BJ (cell line): ENCODE data around the gene AQP12B. TPM values are rescaled to one million over a fixed set of nuclear protein-coding genes. Genes with fewer than 3 reads are reported as not detected.
A peak's percentile ranks its signal among the peaks of the same experiment; 100 is the strongest.

Experiments used
- CTCF ChIA-PET: fragments of 350-600 bp; formaldehyde crosslinking; extraction: SDS; loops from one replicate; lab custom pipeline; 2021; ENCODE audit warnings: antibody characterized with exemption, inconsistent platforms; lab: Yijun Ruan, JAX
- POLR2A ChIA-PET: fragments of 300-600 bp; sonication (Branson Sonifier 250); formaldehyde crosslinking; extraction: SDS; loops from one replicate; lab custom pipeline; 2021; ENCODE audit warnings: antibody characterized with exemption; lab: Charles Lee
- DNase-seq: peaks from one replicate; pipeline ENCODE4 v3.0.0-alpha.2; 2011; ENCODE audit warnings: low read depth
- H3K27me3 ChIP-seq: 2 replicates; pipeline ENCODE4 v1.6.0; 2011; ENCODE audit warnings: low read length; ENCODE audit not compliant: control insufficient read depth, insufficient read depth
- H3K36me3 ChIP-seq: 2 replicates; pipeline ENCODE4 v1.5.1; 2011; ENCODE audit warnings: low read length; ENCODE audit not compliant: control insufficient read depth, insufficient read depth
- H3K4me3 ChIP-seq: 2 replicates; pipeline ENCODE4 v1.5.1; 2011; ENCODE audit warnings: low read depth, mild to moderate bottlenecking, control low read depth, low read length
- CTCF ChIP-seq: IDR thresholded peaks from 2 replicates; pipeline ENCODE4 v1.5.1; 2011; ENCODE audit warnings: low read depth, mild to moderate bottlenecking, control low read depth, inconsistent platforms, low read length, moderate library complexity; ENCODE audit not compliant: insufficient read depth
- polyA plus RNA-seq: library from polyadenylated mRNA; depleted of rRNA; stranded (reverse); fragments of >200 nt; gene quantifications from 2 replicates; pipeline ENCODE4 v1.2.3, GENCODE V29; 2011

AQP12B gene
- polyA plus RNA-seq, 1 experiment, result not detected

- POLR2A ChIA-PET, result no interaction called here
- Histone ChIP-seq H3K36me3 (no peaks in the 10 kb centered on the region), H3K4me3 (no peak overlapping the region), H3K27me3 (peaks cover 20% of the 10 kb centered on the region)
- DNase-seq, result no peak
- TF ChIP-seq CTCF, result no peak
- CTCF ChIA-PET, result no interaction called here
Observed at GRCh38 chr2:240643093-240643810, 39.4 kb downstream of the AQP12B start.

GRCh38 chr2:240642806-240643092 lies 39.9 kb downstream of the AQP12B start:
- Histone ChIP-seq H3K27me3 (peaks cover 16% of the 10 kb centered on the region), H3K36me3 (no peaks in the 10 kb centered on the region), H3K4me3 (no peak overlapping the region)
- TF ChIP-seq CTCF, result no peak
- CTCF ChIA-PET, result no interaction called here
- POLR2A ChIA-PET, result no interaction called here
- DNase-seq, result no peak

GRCh38 chr2:240642061-240642805 lies 40.5 kb downstream of the AQP12B start:
- CTCF ChIA-PET, result no interaction called here
- no peak for DNase-seq
- no peaks in the 10 kb centered on the region for H3K36me3 ChIP-seq
- POLR2A ChIA-PET, result no interaction called here
- H3K4me3 ChIP-seq, result no peak overlapping the region
- H3K27me3 ChIP-seq, result peaks cover 13% of the 10 kb centered on the region
- no peak for TF ChIP-seq CTCF

- no peak for DNase-seq
- ChIA-PET POLR2A (no interaction called here), CTCF (interaction anchor here (0.7 to 1.4 kb wide), 4 partner anchors 8 to 200 kb away, joined by 3 to 5 read pairs (median 4); no protein-coding TSS in a partner anchor)
- H3K27me3 ChIP-seq, result peaks cover 6% of the 10 kb centered on the region
- H3K36me3 ChIP-seq, result no peaks in the 10 kb centered on the region
- TF ChIP-seq CTCF, result peak; percentile 52
- H3K4me3 ChIP-seq, result no peak overlapping the region
Observed at GRCh38 chr2:240640939-240641338, 41.7 kb downstream of the AQP12B start.

- no peak for DNase-seq
- ChIA-PET POLR2A (no interaction called here), CTCF (no interaction called here)
- TF ChIP-seq CTCF, result no peak
- Histone ChIP-seq H3K4me3 (no peak overlapping the region), H3K36me3 (no peaks in the 10 kb centered on the region), H3K27me3 (peaks cover 6% of the 10 kb centered on the region)
Observed at GRCh38 chr2:240639566-240639965, 43.1 kb downstream of the AQP12B start.
